HCT116 (cell line): Measurements from ENCODE around the gene SEPTIN5.

ENCODE experiments used
- CTCF ChIP-seq, 3 experiments: fragments of 200-600 bp in 1 of 3; sonication (generic) in 1 of 3; IDR thresholded peaks in 2 of 3; conservative IDR thresholded peaks in 1 of 3; 2 replicates each; pipeline ENCODE4 v1.5.1; 2012 to 2017; ENCODE audit warnings: low read depth in 2 of 3, low read length in 2 of 3, antibody characterized with exemption in 1 of 3, borderline replicate concordance in 1 of 3, control low read depth in 1 of 3, mild to moderate bottlenecking in 1 of 3, mixed read lengths in 1 of 3, mixed run types in 1 of 3, moderate library complexity in 1 of 3; ENCODE audit not compliant: insufficient read depth in 1 of 3
- ZNF274 ChIP-seq: fragments of 200-500 bp; sonication (Bioruptor generic); IDR thresholded peaks from 2 replicates; pipeline ENCODE4 v1.6.1; 2014; ENCODE audit warnings: mild to moderate bottlenecking, low read depth, low read length, inconsistent platforms

GRCh38 chr22:19713650-19714311 is 522 bp upstream of the SEPTIN5 start:
- TF ChIP-seq ZNF274 = no peak
- no peak for TF ChIP-seq CTCF (IDR thresholded peaks at IDR 0.05 in 2 of 3, conservative IDR thresholded peaks at IDR 0.05 in 1 of 3; ENCODE audit: borderline replicate concordance in 1 of 3, insufficient read depth in 1 of 3, low read depth in 2 of 3, low read length in 2 of 3)
